K562 (cell line): ENCODE data around the gene RTP5. TPM values are rescaled to one million over a fixed set of nuclear protein-coding genes. Genes with fewer than 3 reads are reported as not detected.
A peak's percentile ranks its signal among the peaks of the same experiment; 100 is the strongest.
"Not testable (repeated sequence)": the region's sequence is repeated elsewhere in the genome, so short reads cannot be mapped to it uniquely, and the experiment has no call there.

ENCODE experiments used
- ATAC-seq: fragments of 200-7000 bp; cut with Tn5 transposase; 3 replicates; pipeline ENCODE4 v1.9.1; 2020; ENCODE audit warnings: moderate library complexity
- BruUV-seq: library from RNA; stranded (reverse); fragments of 400-500 nt; replicated peaks from 2 replicates; lab custom pipeline; 2021; lab: Mats Ljungman, UMichigan
- CTCF ChIA-PET: fragments of 300-600 bp; formaldehyde crosslinking; extraction: SDS; loops from one replicate; lab custom pipeline; 2021; ENCODE audit warnings: low intra/inter-chr PET ratio; lab: Yijun Ruan, JAX
- POLR2A ChIA-PET: fragments of 300-600, 350-650 bp; sonication (Branson Sonifier 250); formaldehyde crosslinking; extraction: SDS; loops from one replicate; lab custom pipeline; 2021; ENCODE audit warnings: antibody characterized with exemption, inconsistent platforms; lab: Yijun Ruan, JAX
- DNase-seq, 4 experiments: peaks; one replicate each; pipeline versions ENCODE4 v3.0.0 to v3.0.0-alpha.2; 2011 to 2018; ENCODE audit warnings: low spot score in 3 of 4, mixed read lengths in 3 of 4; ENCODE audit errors: extremely low read depth in 1 of 4
- FAIRE-seq: peaks from 2 replicates; lab custom pipeline; 2011; peaks lifted over from hg19 to GRCh38; lab: Jason Lieb, UNC
- H2AFZ ChIP-seq: 2 replicates; pipeline ENCODE4 v1.6.0; 2011; ENCODE audit warnings: low read depth, low read length, control low read depth, inconsistent platforms
- H3K27ac ChIP-seq: fragments of 200-600 bp; 3 replicates; pipeline ENCODE4 v1.8.0; 2011; ENCODE audit warnings: low read depth, mild to moderate bottlenecking, control low read depth, inconsistent platforms, low read length, moderate library complexity, mixed read lengths; ENCODE audit errors: extremely low read depth
- H3K27me3 ChIP-seq, 2 experiments: fragments of 300-600 bp in 1 of 2; 2 replicates in 1 of 2; 3 replicates in 1 of 2; pipeline versions ENCODE4 v1.6.0 to v1.8.0; 2011; ENCODE audit warnings: inconsistent platforms in 2 of 2, low read length in 2 of 2, mild to moderate bottlenecking in 1 of 2, mixed read lengths in 1 of 2, moderate library complexity in 1 of 2; ENCODE audit not compliant: control insufficient read depth in 2 of 2, insufficient read depth in 2 of 2
- H3K36me3 ChIP-seq: fragments of 300-600 bp; 3 replicates; pipeline ENCODE4 v1.8.0; 2011; ENCODE audit warnings: mild to moderate bottlenecking, low read length, inconsistent platforms; ENCODE audit not compliant: control insufficient read depth, insufficient read depth
- H3K4me1 ChIP-seq, 2 experiments: fragments of 200-600 bp in 1 of 2; replicated peaks in 1 of 2; 2 replicates in 1 of 2; 3 replicates in 1 of 2; pipeline versions ENCODE4 v1.5.1 to v1.8.0; 2011; ENCODE audit warnings: inconsistent platforms in 2 of 2, low read length in 2 of 2, mild to moderate bottlenecking in 1 of 2, mixed read lengths in 1 of 2, moderate library complexity in 1 of 2; ENCODE audit not compliant: control insufficient read depth in 2 of 2, insufficient read depth in 2 of 2
- H3K4me2 ChIP-seq: 2 replicates; pipeline ENCODE4 v1.6.1; 2011; ENCODE audit warnings: low read length, control low read depth, inconsistent platforms, mixed read lengths; ENCODE audit not compliant: insufficient read depth
- H3K4me3 ChIP-seq: fragments of 200-600 bp; sonication (generic), shearing (Covaris generic); 2 replicates; pipeline ENCODE4 v1.5.1; 2016; ENCODE audit warnings: control low read depth, inconsistent platforms
- H3K79me2 ChIP-seq: fragments of 200-600 bp; 3 replicates; pipeline ENCODE4 v1.8.0; 2011; ENCODE audit warnings: low read length, inconsistent platforms; ENCODE audit not compliant: control insufficient read depth, insufficient read depth
- H3K9ac ChIP-seq, 2 experiments: 2 replicates each; pipeline versions ENCODE4 v1.6.0 to v1.6.1; 2011; ENCODE audit warnings: low read depth in 2 of 2, low read length in 2 of 2, control low read depth in 1 of 2, inconsistent platforms in 1 of 2, mild to moderate bottlenecking in 1 of 2, mixed read lengths in 1 of 2; ENCODE audit not compliant: insufficient read depth in 1 of 2
- H3K9me1 ChIP-seq: one replicate; pipeline ENCODE4 v1.6.0; 2011; ENCODE audit warnings: inconsistent platforms, mild to moderate bottlenecking, low read length, moderate library complexity; ENCODE audit not compliant: control insufficient read depth, insufficient read depth
- H3K9me3 ChIP-seq: replicated peaks from 2 replicates; pipeline ENCODE4 v1.5.1; 2011; ENCODE audit warnings: low read depth, low read length, inconsistent platforms; ENCODE audit not compliant: control insufficient read depth, insufficient read depth
- H4K20me1 ChIP-seq: replicated peaks from 2 replicates; pipeline ENCODE4 v1.6.1; 2011; ENCODE audit warnings: low read length, inconsistent platforms, mixed read lengths; ENCODE audit not compliant: control insufficient read depth, insufficient read depth
- CBX1 ChIP-seq: sonication (generic); IDR thresholded peaks from 2 replicates; pipeline ENCODE4 v1.6.1; 2016; ENCODE audit warnings: antibody characterized with exemption, low read depth, mild to moderate bottlenecking
- CBX5 ChIP-seq: IDR thresholded peaks from 2 replicates; pipeline ENCODE4 v1.6.1; 2014; ENCODE audit warnings: low read depth, borderline replicate concordance
- RAD21 ChIP-seq, 2 experiments: fragments of 250-450 bp in 1 of 2; fragments of 450-650 bp in 1 of 2; sonication (Bioruptor Pico) in 1 of 2; formaldehyde crosslinking in 1 of 2; IDR thresholded peaks in 1 of 2; conservative IDR thresholded peaks in 1 of 2; 2 replicates each; pipeline versions ENCODE4 v1.4.0 to v1.8.0; 2020 to 2022; ENCODE audit warnings: mild to moderate bottlenecking in 2 of 2, moderate library complexity in 1 of 2
- RB1 ChIP-seq: fragments of 450-650 bp; IDR thresholded peaks from 2 replicates; pipeline ENCODE4 v1.6.1; 2017; ENCODE audit warnings: low read depth, mild to moderate bottlenecking
- STAG1 ChIP-seq: sonication (generic); formaldehyde crosslinking; IDR thresholded peaks from 2 replicates; pipeline ENCODE4 v1.5.0; 2020; ENCODE audit warnings: missing genetic modification reagents, borderline replicate concordance
- TRIM28 ChIP-seq: fragments of 450-650 bp; IDR thresholded peaks from 2 replicates; pipeline ENCODE4 v1.6.1; 2017
- U2AF1 ChIP-seq: fragments of 200-400 bp; formaldehyde crosslinking; optimal IDR thresholded peaks from 2 replicates; pipeline ENCODE3; 2017; ENCODE audit warnings: mild to moderate bottlenecking, low read depth, low read length, moderate library complexity
- WGBS: fragments of 100-300 bp; shearing (Covaris generic); methylation state at CpG from one replicate; pipeline ENCODE4 v1.1.6; 2016; ENCODE audit warnings: low coverage, mixed read lengths; ENCODE audit not compliant: insufficient coverage; ENCODE audit errors: missing lambda C conversion rate; 5-methylcytosine and 5-hydroxymethylcytosine counted together
- in situ Hi-C: fragments of 300-500 bp; cut with MboI; formaldehyde crosslinking; loops from 4 replicates; pipeline ENCODE4 v1.15.0; 2018; ENCODE audit warnings: inconsistent platforms, mixed read lengths
- intact Hi-C: fragments of 100-400 bp; cut with micrococcal nuclease; formaldehyde crosslinking; loops from 2 replicates; pipeline ENCODE4 v1.14.2; 2022
- polyA plus RNA-seq, 8 experiments: library from polyadenylated mRNA; depleted of rRNA in 4 of 8; stranded (reverse) in 5 of 8; unstranded in 3 of 8; fragments of >200 nt; fragmentation: Nextera tagmentation in 2 of 8; fragmentation: Illumina TruSeq in 1 of 8; extraction: Ambion mirVana in 2 of 8; extraction: Trizol in 1 of 8; gene quantifications; 2 replicates each; pipeline versions ENCODE4 v1.2.1 to v1.2.3, GENCODE V29; 2011 to 2014; ENCODE audit warnings: inconsistent platforms in 1 of 8, missing spikeins in 1 of 8
- total RNA-seq, 7 experiments: library from RNA; depleted of rRNA in 6 of 7; stranded (reverse); fragments of >200 nt in 6 of 7; fragmentation: Illumina TruSeq in 2 of 7; extraction: Trizol in 2 of 7; gene quantifications; 2 replicates each; pipeline versions ENCODE4 v1.2.1 to v1.2.3, GENCODE V29; 2011 to 2021; ENCODE audit warnings: low replicate concordance in 1 of 7
- TF ChIP-seq, protein P1 (sequence below), 3 experiments: IDR thresholded peaks in 2 of 3; conservative IDR thresholded peaks in 1 of 3; 2 replicates each; pipeline ENCODE4 v1.5.1; 2011 to 2012; ENCODE audit warnings: low read length in 3 of 3, mild to moderate bottlenecking in 3 of 3, control low read depth in 2 of 3, improper control_type of control experiment in 1 of 3, inconsistent platforms in 1 of 3, low read depth in 1 of 3, mixed read lengths in 1 of 3, moderate library complexity in 1 of 3; ENCODE audit not compliant: insufficient read depth in 2 of 3
- TF ChIP-seq, protein P2 (sequence below): fragments of 450-650 bp; formaldehyde crosslinking; IDR thresholded peaks from 2 replicates; pipeline ENCODE4 v1.4.0; 2020; ENCODE audit warnings: mild to moderate bottlenecking, moderate library complexity
- TF ChIP-seq, protein P3 (sequence below): sonication (generic); formaldehyde crosslinking; IDR thresholded peaks from 2 replicates; pipeline ENCODE4 v1.8.1; 2023; ENCODE audit warnings: mild to moderate bottlenecking, missing genetic modification reagents

Gene RTP5
- total and polyA plus RNA-seq, 9 of the 15 experiments (the other 6 are each of a cell fraction or from before 2014, with no cell fraction given), result not detected

DNA sequence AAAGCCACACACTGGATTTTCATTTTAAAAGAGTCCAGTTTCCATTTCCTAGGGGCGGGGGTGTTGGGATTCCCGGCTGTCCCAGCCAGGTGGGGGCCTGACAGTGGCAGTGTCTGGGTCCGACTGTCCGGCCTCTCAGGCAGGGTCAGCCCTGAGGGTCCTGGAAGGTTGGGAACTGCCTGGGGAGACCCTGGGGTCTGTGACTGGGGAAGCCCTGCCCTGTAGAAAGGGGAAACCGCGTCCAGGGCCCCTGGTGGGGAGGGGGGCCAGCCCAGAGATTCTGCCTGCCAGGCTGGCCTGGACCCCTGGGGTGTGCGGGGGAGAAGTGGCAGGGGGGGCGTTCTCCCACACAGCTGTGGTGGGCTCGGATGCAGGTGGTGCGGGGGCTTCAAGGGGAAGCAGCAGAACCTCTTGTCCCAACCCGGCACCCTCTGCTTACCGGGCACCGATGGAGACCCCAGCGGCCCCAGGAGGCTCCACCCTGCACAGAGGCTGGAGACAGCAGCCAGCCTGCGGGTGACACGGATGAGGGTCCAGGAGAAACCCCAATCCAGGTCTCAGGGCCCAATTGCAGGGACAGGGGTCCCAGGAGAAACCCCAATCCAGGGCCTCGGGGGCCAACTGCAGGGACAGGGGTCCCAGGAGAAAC is 4.9 kb downstream of the RTP5 start (continued):
- no peak for TF ChIP-seq U2AF1

DNA sequence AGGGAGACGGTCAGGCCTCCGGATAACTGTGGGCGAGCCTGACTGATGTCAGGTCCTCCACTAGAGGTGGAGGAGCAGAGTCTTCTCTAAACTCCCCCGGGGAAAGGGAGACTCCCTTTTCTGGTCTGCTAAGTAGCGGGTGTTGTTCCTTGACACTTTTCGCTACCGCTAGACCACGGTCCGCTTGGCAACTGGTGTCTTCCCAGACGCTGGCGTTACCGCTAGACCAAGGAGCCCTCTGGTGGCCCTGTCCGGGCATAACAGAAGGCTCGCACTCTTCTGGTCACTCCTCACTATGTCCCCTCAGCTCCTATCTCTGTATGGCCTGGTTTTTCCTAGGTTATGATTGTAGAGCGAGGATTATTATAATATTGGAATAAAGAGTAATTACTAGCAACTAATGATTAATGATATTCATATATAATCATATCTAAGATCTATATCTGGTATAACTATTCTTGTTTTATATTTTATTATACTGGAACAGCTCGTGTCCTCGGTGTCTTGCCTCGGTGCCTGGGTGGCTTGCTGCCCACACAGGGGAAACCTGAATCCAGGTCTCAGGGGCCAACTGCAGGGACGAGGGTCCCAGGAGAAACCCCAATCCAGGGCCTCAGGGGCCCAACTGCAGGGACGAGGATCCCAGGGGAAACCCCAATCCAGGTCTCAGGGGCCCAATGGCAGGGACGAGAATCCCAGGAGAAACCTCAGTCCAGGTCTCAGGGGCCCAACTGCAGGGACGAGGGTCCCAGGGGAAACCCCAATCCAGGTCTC is 6.4 kb downstream of the RTP5 start:
- BruUV-seq, H3K27me3 ChIP-seq, H3K9me3 ChIP-seq, H3K4me2 ChIP-seq, H2AFZ ChIP-seq, H3K9ac ChIP-seq, ATAC-seq, H3K9me1 ChIP-seq, H4K20me1 ChIP-seq, H3K36me3 ChIP-seq, POLR2A ChIA-PET, H3K79me2 ChIP-seq, H3K27ac ChIP-seq, H3K4me3 ChIP-seq: not testable (repeated sequence)
- in situ Hi-C loops, result loop anchor here (5.0 kb wide), 1 partner anchor 149 kb away; no protein-coding TSS in a partner anchor
- DNase-seq (peak in 1 of 4 experiments; percentile 66), FAIRE-seq (peak; percentile 74)
- H3K4me1 ChIP-seq, result peaks cover 6 to 56% of the 10 kb centered on the region in 2 experiments; a peak in 4 of 5 replicates
- CTCF ChIA-PET, result interaction anchor here (0.6 kb wide), 1 partner anchor 82 kb away, joined by 3 read pairs; no protein-coding TSS in a partner anchor
- intact Hi-C loops, result loop anchor here (5.0 kb wide), 1 partner anchor 209 kb away; no protein-coding TSS in a partner anchor
- WGBS, result 29% methylated on average over 13 of the region's 22 CpGs
- TF ChIP-seq STAG1 (CRISPR knock-in tag) (peak; percentile 62; the same call in 1 of the 2 replicates), RB1 (0 out of 2 replicates have a peak, but pooled peaks have one; percentile 14), TRIM28 (peak; percentile 73), CBX1 (peak; percentile 52; the same call in 1 of the 2 replicates), RAD21 (CRISPR knock-in tag; conservative IDR thresholded peaks at IDR 0.05 in 1 of 2, IDR thresholded peaks at IDR 0.05 in 1 of 2) (peak; percentile 72 to 89), CBX5 (peak; percentile 82; the same call in 1 of the 2 replicates)
- TF ChIP-seq, protein P1, sequence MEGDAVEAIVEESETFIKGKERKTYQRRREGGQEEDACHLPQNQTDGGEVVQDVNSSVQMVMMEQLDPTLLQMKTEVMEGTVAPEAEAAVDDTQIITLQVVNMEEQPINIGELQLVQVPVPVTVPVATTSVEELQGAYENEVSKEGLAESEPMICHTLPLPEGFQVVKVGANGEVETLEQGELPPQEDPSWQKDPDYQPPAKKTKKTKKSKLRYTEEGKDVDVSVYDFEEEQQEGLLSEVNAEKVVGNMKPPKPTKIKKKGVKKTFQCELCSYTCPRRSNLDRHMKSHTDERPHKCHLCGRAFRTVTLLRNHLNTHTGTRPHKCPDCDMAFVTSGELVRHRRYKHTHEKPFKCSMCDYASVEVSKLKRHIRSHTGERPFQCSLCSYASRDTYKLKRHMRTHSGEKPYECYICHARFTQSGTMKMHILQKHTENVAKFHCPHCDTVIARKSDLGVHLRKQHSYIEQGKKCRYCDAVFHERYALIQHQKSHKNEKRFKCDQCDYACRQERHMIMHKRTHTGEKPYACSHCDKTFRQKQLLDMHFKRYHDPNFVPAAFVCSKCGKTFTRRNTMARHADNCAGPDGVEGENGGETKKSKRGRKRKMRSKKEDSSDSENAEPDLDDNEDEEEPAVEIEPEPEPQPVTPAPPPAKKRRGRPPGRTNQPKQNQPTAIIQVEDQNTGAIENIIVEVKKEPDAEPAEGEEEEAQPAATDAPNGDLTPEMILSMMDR (IDR thresholded peaks at IDR 0.05 in 2 of 3, conservative IDR thresholded peaks at IDR 0.05 in 1 of 3; ENCODE audit: insufficient read depth in 2 of 3, low read depth in 1 of 3, low read length in 3 of 3), result peak; percentile 33 to 43 (median 42)
- TF ChIP-seq, protein P2, sequence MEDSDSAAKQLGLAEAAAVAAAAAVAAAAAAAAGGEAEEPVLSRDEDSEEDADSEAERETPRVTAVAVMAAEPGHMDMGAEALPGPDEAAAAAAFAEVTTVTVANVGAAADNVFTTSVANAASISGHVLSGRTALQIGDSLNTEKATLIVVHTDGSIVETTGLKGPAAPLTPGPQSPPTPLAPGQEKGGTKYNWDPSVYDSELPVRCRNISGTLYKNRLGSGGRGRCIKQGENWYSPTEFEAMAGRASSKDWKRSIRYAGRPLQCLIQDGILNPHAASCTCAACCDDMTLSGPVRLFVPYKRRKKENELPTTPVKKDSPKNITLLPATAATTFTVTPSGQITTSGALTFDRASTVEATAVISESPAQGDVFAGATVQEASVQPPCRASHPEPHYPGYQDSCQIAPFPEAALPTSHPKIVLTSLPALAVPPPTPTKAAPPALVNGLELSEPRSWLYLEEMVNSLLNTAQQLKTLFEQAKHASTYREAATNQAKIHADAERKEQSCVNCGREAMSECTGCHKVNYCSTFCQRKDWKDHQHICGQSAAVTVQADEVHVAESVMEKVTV (CRISPR knock-in tag), result peak; percentile 72
- TF ChIP-seq, protein P3, sequence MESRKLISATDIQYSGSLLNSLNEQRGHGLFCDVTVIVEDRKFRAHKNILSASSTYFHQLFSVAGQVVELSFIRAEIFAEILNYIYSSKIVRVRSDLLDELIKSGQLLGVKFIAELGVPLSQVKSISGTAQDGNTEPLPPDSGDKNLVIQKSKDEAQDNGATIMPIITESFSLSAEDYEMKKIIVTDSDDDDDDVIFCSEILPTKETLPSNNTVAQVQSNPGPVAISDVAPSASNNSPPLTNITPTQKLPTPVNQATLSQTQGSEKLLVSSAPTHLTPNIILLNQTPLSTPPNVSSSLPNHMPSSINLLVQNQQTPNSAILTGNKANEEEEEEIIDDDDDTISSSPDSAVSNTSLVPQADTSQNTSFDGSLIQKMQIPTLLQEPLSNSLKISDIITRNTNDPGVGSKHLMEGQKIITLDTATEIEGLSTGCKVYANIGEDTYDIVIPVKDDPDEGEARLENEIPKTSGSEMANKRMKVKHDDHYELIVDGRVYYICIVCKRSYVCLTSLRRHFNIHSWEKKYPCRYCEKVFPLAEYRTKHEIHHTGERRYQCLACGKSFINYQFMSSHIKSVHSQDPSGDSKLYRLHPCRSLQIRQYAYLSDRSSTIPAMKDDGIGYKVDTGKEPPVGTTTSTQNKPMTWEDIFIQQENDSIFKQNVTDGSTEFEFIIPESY (CRISPR knock-in tag), result peak; percentile 92
